Fibroblast of gingiva (primary cell): ENCODE measurements around the gene SNRNP35.
"Not testable (repeated sequence)": the region's sequence is repeated elsewhere in the genome, so short reads cannot be mapped to it uniquely, and the experiment has no call there.

Source experiments
- DNase-seq: peaks from one replicate; pipeline ENCODE4 v3.0.0-alpha.2; 2011; ENCODE audit warnings: low read depth

The SNRNP35 gene

GRCh38 chr12:123457980-123458779, at the start of gene SNRNP35:
TSS of gene SNRNP35 (plus strand) at chr12:123458139. CDS start at chr12:123465541, 7,402 bp downstream.
- peak; percentile 85 for DNase-seq

- DNase-seq, result not testable (repeated sequence)
Observed at GRCh38 chr12:123408619-123409018, 49.3 kb upstream of the SNRNP35 start.

GRCh38 chr12:123409284-123410040, 48.5 kb upstream of the SNRNP35 start:
- DNase-seq, result not testable (repeated sequence)

GRCh38 chr12:123410041-123410412, 47.9 kb upstream of the SNRNP35 start:
- DNase-seq, result no peak

GRCh38 chr12:123421314-123421713, 36.6 kb upstream of the SNRNP35 start:
- no peak for DNase-seq

GRCh38 chr12:123427036-123427769, 30.7 kb upstream of the SNRNP35 start:
- DNase-seq, result no peak

GRCh38 chr12:123428591-123428990, 29.3 kb upstream of the SNRNP35 start:
- no peak for DNase-seq

GRCh38 chr12:123429101-123429500, 28.8 kb upstream of the SNRNP35 start:
- DNase-seq, result not testable (repeated sequence)

- DNase-seq, result peak; percentile 84
Observed at GRCh38 chr12:123431951-123432817, 25.8 kb upstream of the SNRNP35 start.

- no peak for DNase-seq
Observed at GRCh38 chr12:123433615-123434014, 24.3 kb upstream of the SNRNP35 start.

- DNase-seq, result no peak
Observed at GRCh38 chr12:123435636-123436016, 22.3 kb upstream of the SNRNP35 start.

- DNase-seq, result peak; percentile 95
Observed at GRCh38 chr12:123436017-123436964, 21.6 kb upstream of the SNRNP35 start, which contains the start of gene RILPL2. TSS of gene RILPL2 (minus strand) at chr12:123436684. CDS start at chr12:123436420, 264 bp downstream.

GRCh38 chr12:123441523-123442164, 16.3 kb upstream of the SNRNP35 start:
- no peak for DNase-seq

GRCh38 chr12:123442774-123443173, 15.2 kb upstream of the SNRNP35 start:
- no peak for DNase-seq

GRCh38 chr12:123444092-123445026, 13.6 kb upstream of the SNRNP35 start:
- peak; percentile 85 for DNase-seq

- peak; percentile 84 for DNase-seq
Observed at GRCh38 chr12:123445388-123446332, 12.3 kb upstream of the SNRNP35 start.

- DNase-seq, result no peak
Observed at GRCh38 chr12:123446333-123446713, 11.6 kb upstream of the SNRNP35 start.
